ENCODE results near the gene PATZ1.
"Not testable (repeated sequence)": the region's sequence is repeated elsewhere in the genome, so short reads cannot be mapped to it uniquely, and the experiment has no call there.

The PATZ1 gene

GRCh38 chr22:31350410-31350863, 4.3 kb upstream of the PATZ1 start:
- no peak overlapping the region for H3K27ac ChIP-seq (ENCODE audit: low read depth, low read length)
- H3K4me3 ChIP-seq (ENCODE audit: low read depth, low read length), result no peak overlapping the region
- H2AFZ ChIP-seq (ENCODE audit: low read length, unreplicated experiment), result no peak overlapping the region
- no peaks in the 10 kb centered on the region for H3K4me1 ChIP-seq (ENCODE audit: control insufficient read depth, insufficient read depth, low read length, unreplicated experiment)
- H3K27me3 ChIP-seq (ENCODE audit: insufficient read depth, low read length), result no peaks in the 10 kb centered on the region
- no peaks in the 10 kb centered on the region for H3K79me2 ChIP-seq (ENCODE audit: control insufficient read depth, insufficient read depth, low read length, unreplicated experiment)
- H3K36me3 ChIP-seq (ENCODE audit: insufficient read depth, low read length), result no peaks in the 10 kb centered on the region

- Histone ChIP-seq H3K79me2 (ENCODE audit: control insufficient read depth, insufficient read depth, low read length, unreplicated experiment) (no peaks in the 10 kb centered on the region), H3K4me3 (ENCODE audit: low read depth, low read length) (no peak overlapping the region), H3K27me3 (ENCODE audit: insufficient read depth, low read length) (no peaks in the 10 kb centered on the region), H3K27ac (ENCODE audit: low read depth, low read length) (no peak overlapping the region), H2AFZ (ENCODE audit: low read length, unreplicated experiment) (no peak overlapping the region), H3K36me3 (ENCODE audit: insufficient read depth, low read length) (no peaks in the 10 kb centered on the region), H3K4me1 (ENCODE audit: control insufficient read depth, insufficient read depth, low read length, unreplicated experiment) (peaks cover under 1% of the 10 kb centered on the region)
These were observed 3.8 kb upstream of the PATZ1 start for GRCh38 chr22:31349960-31350359.

- H3K4me3 ChIP-seq (ENCODE audit: low read depth, low read length), result no peak overlapping the region
- peaks cover 7% of the 10 kb centered on the region for H3K79me2 ChIP-seq (ENCODE audit: control insufficient read depth, insufficient read depth, low read length, unreplicated experiment)
- no peak overlapping the region for H2AFZ ChIP-seq (ENCODE audit: low read length, unreplicated experiment)
- peaks cover 13% of the 10 kb centered on the region for H3K4me1 ChIP-seq (ENCODE audit: control insufficient read depth, insufficient read depth, low read length, unreplicated experiment)
- no peaks in the 10 kb centered on the region for H3K27me3 ChIP-seq (ENCODE audit: insufficient read depth, low read length)
- H3K27ac ChIP-seq (ENCODE audit: low read depth, low read length), result no peak overlapping the region
- no peaks in the 10 kb centered on the region for H3K36me3 ChIP-seq (ENCODE audit: insufficient read depth, low read length)
These were observed 2.6 kb upstream of the PATZ1 start for GRCh38 chr22:31348766-31349165.

GRCh38 chr22:31348009-31348337, 1.8 kb upstream of the PATZ1 start:
- H2AFZ ChIP-seq (ENCODE audit: low read length, unreplicated experiment); H3K27me3 ChIP-seq (ENCODE audit: insufficient read depth, low read length); H3K36me3 ChIP-seq (ENCODE audit: insufficient read depth, low read length); H3K79me2 ChIP-seq (ENCODE audit: control insufficient read depth, insufficient read depth, low read length, unreplicated experiment): not testable (repeated sequence)
- Histone ChIP-seq H3K27ac (ENCODE audit: low read depth, low read length) (0 out of 2 replicates have a peak overlapping the region, but pooled peaks have one; percentile 57), H3K4me3 (ENCODE audit: low read depth, low read length) (peak overlapping the region; percentile 88), H3K4me1 (ENCODE audit: control insufficient read depth, insufficient read depth, low read length, unreplicated experiment) (peaks cover 20% of the 10 kb centered on the region)

- Histone ChIP-seq H2AFZ (ENCODE audit: low read length, unreplicated experiment) (peak overlapping the region; percentile 60), H3K4me1 (ENCODE audit: control insufficient read depth, insufficient read depth, low read length, unreplicated experiment) (peaks cover 20% of the 10 kb centered on the region), H3K36me3 (ENCODE audit: insufficient read depth, low read length) (no peaks in the 10 kb centered on the region), H3K27me3 (ENCODE audit: insufficient read depth, low read length) (no peaks in the 10 kb centered on the region), H3K27ac (ENCODE audit: low read depth, low read length) (peak overlapping the region; percentile 57; the same call in 1 of the 2 replicates), H3K79me2 (ENCODE audit: control insufficient read depth, insufficient read depth, low read length, unreplicated experiment) (peaks cover 7% of the 10 kb centered on the region), H3K4me3 (ENCODE audit: low read depth, low read length) (peak overlapping the region; percentile 88)
These were observed 1.3 kb upstream of the PATZ1 start for GRCh38 chr22:31347251-31348008.

GRCh38 chr22:31346733-31347250, 646 bp upstream of the PATZ1 start:
- H2AFZ ChIP-seq (ENCODE audit: low read length, unreplicated experiment), result peak overlapping the region; percentile 45
- H3K36me3 ChIP-seq (ENCODE audit: insufficient read depth, low read length), result no peaks in the 10 kb centered on the region
- H3K27ac ChIP-seq (ENCODE audit: low read depth, low read length), result peak overlapping the region; percentile 57; the same call in 1 of the 2 replicates
- no peaks in the 10 kb centered on the region for H3K27me3 ChIP-seq (ENCODE audit: insufficient read depth, low read length)
- peaks cover 20% of the 10 kb centered on the region for H3K4me1 ChIP-seq (ENCODE audit: control insufficient read depth, insufficient read depth, low read length, unreplicated experiment)
- peak overlapping the region; percentile 88 for H3K4me3 ChIP-seq (ENCODE audit: low read depth, low read length)
- peaks cover 7% of the 10 kb centered on the region for H3K79me2 ChIP-seq (ENCODE audit: control insufficient read depth, insufficient read depth, low read length, unreplicated experiment)

GRCh38 chr22:31345331-31346254, 553 bp downstream of the PATZ1 start:
- H2AFZ ChIP-seq (ENCODE audit: low read length, unreplicated experiment), result no peak overlapping the region
- peaks cover 20% of the 10 kb centered on the region for H3K4me1 ChIP-seq (ENCODE audit: control insufficient read depth, insufficient read depth, low read length, unreplicated experiment)
- H3K27ac ChIP-seq (ENCODE audit: low read depth, low read length), result no peak overlapping the region
- peak overlapping the region; percentile 88 for H3K4me3 ChIP-seq (ENCODE audit: low read depth, low read length)
- H3K36me3 ChIP-seq (ENCODE audit: insufficient read depth, low read length), result no peaks in the 10 kb centered on the region
- H3K27me3 ChIP-seq (ENCODE audit: insufficient read depth, low read length), result no peaks in the 10 kb centered on the region
- peaks cover 7% of the 10 kb centered on the region for H3K79me2 ChIP-seq (ENCODE audit: control insufficient read depth, insufficient read depth, low read length, unreplicated experiment)

- Histone ChIP-seq H3K27ac (ENCODE audit: low read depth, low read length) (no peak overlapping the region), H3K36me3 (ENCODE audit: insufficient read depth, low read length) (no peaks in the 10 kb centered on the region), H3K4me1 (ENCODE audit: control insufficient read depth, insufficient read depth, low read length, unreplicated experiment) (peaks cover 20% of the 10 kb centered on the region), H3K79me2 (ENCODE audit: control insufficient read depth, insufficient read depth, low read length, unreplicated experiment) (peaks cover 7% of the 10 kb centered on the region), H3K4me3 (ENCODE audit: low read depth, low read length) (peak overlapping the region; percentile 88), H3K27me3 (ENCODE audit: insufficient read depth, low read length) (no peaks in the 10 kb centered on the region), H2AFZ (ENCODE audit: low read length, unreplicated experiment) (no peak overlapping the region)
These were observed 1.4 kb downstream of the PATZ1 start for GRCh38 chr22:31344578-31345330.

- no peaks in the 10 kb centered on the region for H3K36me3 ChIP-seq (ENCODE audit: insufficient read depth, low read length)
- H3K4me1 ChIP-seq (ENCODE audit: control insufficient read depth, insufficient read depth, low read length, unreplicated experiment), result peaks cover 20% of the 10 kb centered on the region
- peaks cover 7% of the 10 kb centered on the region for H3K79me2 ChIP-seq (ENCODE audit: control insufficient read depth, insufficient read depth, low read length, unreplicated experiment)
- H3K4me3 ChIP-seq (ENCODE audit: low read depth, low read length), result peak overlapping the region; percentile 88; the same call in 1 of the 2 replicates
- H2AFZ ChIP-seq (ENCODE audit: low read length, unreplicated experiment), result no peak overlapping the region
- no peaks in the 10 kb centered on the region for H3K27me3 ChIP-seq (ENCODE audit: insufficient read depth, low read length)
- H3K27ac ChIP-seq (ENCODE audit: low read depth, low read length), result no peak overlapping the region
These were observed 1.9 kb downstream of the PATZ1 start for GRCh38 chr22:31344256-31344577.
